NCI-H146 treated with DMSO at 0.1 percent for 48 hours (cell line): ENCODE results near the gene HECTD1.

Source experiments
- DNase-seq: peaks from one replicate; lab custom pipeline; 2025; ENCODE audit not compliant: unreplicated experiment; lab: John Stamatoyannopoulos, UW

The HECTD1 gene

GRCh38 chr14:31057035-31057434 lies 150.6 kb downstream of the HECTD1 start:
- DNase-seq, result no peak

- peak; percentile 2 for DNase-seq
These were observed 154.5 kb downstream of the HECTD1 start for GRCh38 chr14:31052905-31053586.

GRCh38 chr14:31051511-31051910 lies 156.1 kb downstream of the HECTD1 start:
- no peak for DNase-seq

- no peak for DNase-seq
These were observed 156.6 kb downstream of the HECTD1 start for GRCh38 chr14:31051023-31051422.
